Esophagus muscularis mucosa (tissue), 4 donors: Measurements from ENCODE around the gene TRAK2. TPM values are rescaled to one million over a fixed set of nuclear protein-coding genes. Genes with fewer than 3 reads are reported as not detected.
"Not testable (repeated sequence)": the region's sequence is repeated elsewhere in the genome, so short reads cannot be mapped to it uniquely, and the experiment has no call there.

ENCODE experiments used
- DNase-seq: peaks from one replicate; pipeline ENCODE4 v3.0.0-alpha.2; 2017; ENCODE audit errors: extremely low spot score
- H3K27ac ChIP-seq, 4 donors: fragments of 200-600 bp; sonication (generic); replicated peaks in 1 of 4; 1 replicate in 3 of 4; 2 replicates in 1 of 4; pipeline ENCODE4 v1.5.1; 2016 to 2019; ENCODE audit warnings: mild to moderate bottlenecking in 1 of 4
- H3K27me3 ChIP-seq, 4 donors: fragments of 200-600 bp; sonication (generic); one replicate each; pipeline versions ENCODE4 v1.5.1 to v1.6.0; 2016 to 2019
- H3K36me3 ChIP-seq, 4 donors: fragments of 200-600 bp; sonication (generic); one replicate each; pipeline ENCODE4 v1.5.1; 2016 to 2019
- H3K4me1 ChIP-seq, 4 donors: fragments of 200-600 bp; sonication (generic); one replicate each; pipeline ENCODE4 v1.5.1; 2016 to 2019
- H3K4me3 ChIP-seq, 4 donors: fragments of 200-600 bp; sonication (generic); 1 replicate in 2 of 4; 2 replicates in 2 of 4; pipeline ENCODE4 v1.5.1; 2016 to 2019; ENCODE audit warnings: mild to moderate bottlenecking in 4 of 4, moderate library complexity in 1 of 4
- H3K9me3 ChIP-seq, 4 donors: fragments of 200-600 bp; sonication (generic); 1 replicate in 3 of 4; 2 replicates in 1 of 4; pipeline ENCODE4 v1.5.1; 2016 to 2019
- EP300 ChIP-seq: sonication (generic); formaldehyde crosslinking; IDR thresholded peaks from one replicate; pipeline ENCODE4 v1.6.1; 2017; ENCODE audit warnings: antibody characterized with exemption
- POLR2A ChIP-seq: fragments of 450-650 bp; IDR thresholded peaks from one replicate; pipeline ENCODE4 v1.6.1; 2017; ENCODE audit warnings: antibody characterized with exemption, moderate library complexity, mild to moderate bottlenecking, low read depth
- POLR2AphosphoS5 ChIP-seq, 2 donors: sonication (generic); formaldehyde crosslinking; IDR thresholded peaks; one replicate each; pipeline ENCODE4 v1.6.1; 2017; ENCODE audit warnings: antibody characterized with exemption in 2 of 2
- WGBS: methylation state at CpG from one replicate; pipeline ENCODE4 v1.1.5; 2018; 5-methylcytosine and 5-hydroxymethylcytosine counted together
- intact Hi-C: fragments of 100-400 bp; cut with DNase I; formaldehyde crosslinking; loops from one replicate; pipeline ENCODE4 v1.15.1; 2023
- total RNA-seq, 4 donors: library from RNA; depleted of rRNA; stranded (reverse); fragments of >200 nt; gene quantifications; one replicate each; pipeline versions ENCODE4 v1.1.0 to v1.2.1, GENCODE V29; 2016
- TF ChIP-seq, protein P1 (sequence below), 3 experiments: fragments of 200-600 bp in 2 of 3; fragments of 450-650 bp in 1 of 3; sonication (generic) in 2 of 3; IDR thresholded peaks; one replicate each; pipeline ENCODE4 v1.5.1; 2017 to 2019; ENCODE audit warnings: antibody characterized with exemption in 3 of 3, mild to moderate bottlenecking in 2 of 3, moderate library complexity in 1 of 3

TRAK2 gene
- total RNA-seq, 4 donors from 2014 or later = 73.1 to 114 (median 91.6) TPM

DNA sequence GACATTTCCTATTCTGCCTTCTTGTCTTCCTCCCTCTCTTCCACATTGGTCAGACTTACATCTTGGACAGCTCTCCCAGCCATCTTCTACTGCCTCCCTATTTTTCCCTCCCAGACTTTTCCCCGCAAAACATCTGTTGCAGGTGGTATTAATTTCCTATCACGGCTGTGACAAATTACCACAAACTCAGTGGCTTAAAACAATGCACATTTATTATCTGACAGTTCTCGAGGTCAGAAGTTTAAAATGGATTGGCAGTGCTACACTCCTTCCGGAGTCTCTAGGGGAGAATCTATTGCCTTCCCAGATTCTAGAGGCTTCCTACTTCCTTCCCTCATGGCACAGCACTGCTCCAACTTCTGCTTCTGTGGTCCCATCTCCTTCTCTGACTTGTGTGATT, 33.5 kb upstream of the TRAK2 start:
- WGBS = 26% methylated on average over 4 of the region's 4 CpGs
- Histone ChIP-seq H3K27me3 (no peaks in the 10 kb centered on the region), H3K4me1 (no peaks in the 10 kb centered on the region), H3K9me3 (no peaks in the 10 kb centered on the region), H3K4me3 (no peak overlapping the region), H3K36me3 (peaks cover 10 to 29% (median 16%) of the 10 kb centered on the region in 4 donors), H3K27ac (no peak overlapping the region)
- TF ChIP-seq, protein P1, sequence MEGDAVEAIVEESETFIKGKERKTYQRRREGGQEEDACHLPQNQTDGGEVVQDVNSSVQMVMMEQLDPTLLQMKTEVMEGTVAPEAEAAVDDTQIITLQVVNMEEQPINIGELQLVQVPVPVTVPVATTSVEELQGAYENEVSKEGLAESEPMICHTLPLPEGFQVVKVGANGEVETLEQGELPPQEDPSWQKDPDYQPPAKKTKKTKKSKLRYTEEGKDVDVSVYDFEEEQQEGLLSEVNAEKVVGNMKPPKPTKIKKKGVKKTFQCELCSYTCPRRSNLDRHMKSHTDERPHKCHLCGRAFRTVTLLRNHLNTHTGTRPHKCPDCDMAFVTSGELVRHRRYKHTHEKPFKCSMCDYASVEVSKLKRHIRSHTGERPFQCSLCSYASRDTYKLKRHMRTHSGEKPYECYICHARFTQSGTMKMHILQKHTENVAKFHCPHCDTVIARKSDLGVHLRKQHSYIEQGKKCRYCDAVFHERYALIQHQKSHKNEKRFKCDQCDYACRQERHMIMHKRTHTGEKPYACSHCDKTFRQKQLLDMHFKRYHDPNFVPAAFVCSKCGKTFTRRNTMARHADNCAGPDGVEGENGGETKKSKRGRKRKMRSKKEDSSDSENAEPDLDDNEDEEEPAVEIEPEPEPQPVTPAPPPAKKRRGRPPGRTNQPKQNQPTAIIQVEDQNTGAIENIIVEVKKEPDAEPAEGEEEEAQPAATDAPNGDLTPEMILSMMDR (IDR thresholded peaks at IDR 0.05) = no peak
- no peak for TF ChIP-seq POLR2A
- no peak for TF ChIP-seq POLR2AphosphoS5 (IDR thresholded peaks at IDR 0.05)
- no peak for TF ChIP-seq EP300
- intact Hi-C loops = no loop called here
- DNase-seq = no peak

DNA sequence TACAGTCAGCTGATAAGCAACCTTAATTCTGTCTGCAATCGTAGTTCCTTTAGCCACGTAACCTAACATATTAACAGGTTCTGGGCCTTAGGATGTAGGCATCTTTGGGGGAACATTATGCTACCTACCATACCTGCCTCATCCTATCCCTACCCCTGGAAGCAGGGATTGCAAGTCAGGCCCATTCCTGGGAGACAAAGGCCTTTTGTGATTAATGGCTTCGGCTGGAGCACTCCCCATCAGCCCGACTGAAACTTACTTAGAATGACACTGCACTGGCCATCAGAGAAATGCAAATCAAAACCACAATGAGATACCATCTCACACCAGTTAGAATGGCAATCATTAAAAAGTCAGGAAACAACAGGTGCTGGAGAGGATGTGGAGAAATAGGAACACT, 32.5 kb upstream of the TRAK2 start:
- H3K27me3 ChIP-seq, DNase-seq, H3K9me3 ChIP-seq, H3K27ac ChIP-seq, H3K4me3 ChIP-seq, H3K4me1 ChIP-seq, intact Hi-C loops: not testable (repeated sequence)
- 83% methylated on average over 4 of the region's 4 CpGs for WGBS
- peaks cover 14 to 37% (median 22%) of the 10 kb centered on the region in 4 donors for H3K36me3 ChIP-seq

DNA sequence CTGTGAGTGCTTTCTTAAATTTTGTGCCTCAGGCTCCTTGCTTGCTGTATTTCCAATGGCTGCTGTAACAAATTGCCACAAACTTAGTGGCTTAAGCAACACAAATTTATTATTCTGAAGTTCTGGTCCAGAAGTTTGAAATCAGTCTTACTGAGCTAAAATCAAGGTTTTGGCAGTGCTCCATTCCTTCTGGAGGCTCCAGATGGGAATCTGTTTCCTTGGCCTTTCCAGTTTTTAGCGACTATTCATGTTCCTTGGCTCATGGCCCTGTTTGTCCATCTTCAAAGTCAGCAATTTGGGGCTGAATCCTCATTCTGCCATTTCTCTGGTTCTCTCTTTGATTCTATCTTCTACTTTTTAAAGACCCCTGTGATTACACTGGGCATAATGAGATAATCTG, 32.1 kb upstream of the TRAK2 start:
- TF ChIP-seq POLR2A (no peak), EP300 (no peak), POLR2AphosphoS5 (IDR thresholded peaks at IDR 0.05) (no peak)
- TF ChIP-seq, protein P1 (IDR thresholded peaks at IDR 0.05) = no peak
- Histone ChIP-seq H3K4me3 (no peak overlapping the region), H3K36me3 (peaks cover 16 to 41% (median 26%) of the 10 kb centered on the region in 4 donors), H3K27ac (no peak overlapping the region), H3K9me3 (no peaks in the 10 kb centered on the region), H3K4me1 (no peaks in the 10 kb centered on the region), H3K27me3 (no peaks in the 10 kb centered on the region)
- intact Hi-C loops = no loop called here
- WGBS = 0% methylated on average over 1 of the region's 1 CpG
- no peak for DNase-seq

DNA sequence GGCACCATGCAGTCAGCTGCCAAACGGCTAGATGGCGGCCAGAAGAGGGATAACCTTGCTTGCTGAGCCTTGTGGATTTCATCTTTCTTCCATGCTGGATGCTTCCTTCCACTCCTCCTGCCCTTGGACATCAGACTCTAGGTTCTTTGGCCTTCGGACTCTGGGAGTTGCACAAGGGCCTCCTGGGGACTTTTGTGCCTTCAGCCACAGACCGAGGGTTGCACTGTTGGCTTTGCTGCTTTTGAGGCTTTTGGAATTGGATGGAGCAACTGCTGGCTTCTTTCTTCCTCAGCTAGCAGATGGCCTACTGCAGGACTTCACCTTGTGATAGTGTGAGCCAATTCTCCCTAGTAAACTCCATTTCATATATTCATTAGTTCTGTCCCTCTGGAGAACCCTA, 31.3 kb upstream of the TRAK2 start:
- Histone ChIP-seq H3K4me3 (no peak overlapping the region), H3K36me3 (peaks cover 22 to 49% (median 34%) of the 10 kb centered on the region in 4 donors), H3K27ac (no peak overlapping the region), H3K27me3 (no peaks in the 10 kb centered on the region), H3K9me3 (no peaks in the 10 kb centered on the region), H3K4me1 (no peaks in the 10 kb centered on the region)
- TF ChIP-seq POLR2A (no peak), EP300 (no peak), POLR2AphosphoS5 (IDR thresholded peaks at IDR 0.05) (no peak)
- TF ChIP-seq, protein P1 (IDR thresholded peaks at IDR 0.05) = no peak
- WGBS = 92% methylated on average over 2 of the region's 4 CpGs
- DNase-seq = no peak
- intact Hi-C loops = no loop called here

DNA sequence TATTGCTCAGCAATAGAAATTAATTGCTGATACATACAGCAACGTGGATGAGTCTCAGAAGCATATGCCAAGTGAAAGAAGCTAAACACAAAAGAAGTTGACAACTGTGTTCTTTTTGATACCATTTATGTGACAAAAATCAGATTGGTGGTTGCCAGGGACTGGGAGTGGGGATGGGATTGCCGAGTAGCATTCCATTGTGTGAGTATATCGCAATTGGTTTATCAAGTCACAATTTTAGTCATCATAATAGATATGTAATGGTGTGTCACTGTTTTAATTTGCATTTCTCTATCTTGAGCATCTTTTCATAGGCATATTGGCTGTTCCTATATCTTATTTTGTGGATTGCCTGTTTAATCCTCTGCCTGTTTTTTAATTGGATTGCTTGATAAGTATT, 21.2 kb upstream of the TRAK2 start:
- Histone ChIP-seq H3K36me3 (peaks cover 28 to 83% (median 61%) of the 10 kb centered on the region in 4 donors), H3K27me3 (no peaks in the 10 kb centered on the region), H3K9me3 (no peaks in the 10 kb centered on the region), H3K4me1 (peaks cover 0 to 7% (median 0%) of the 10 kb centered on the region in 4 donors), H3K4me3 (no peak overlapping the region), H3K27ac (no peak overlapping the region)
- WGBS = 79% methylated on average over 3 of the region's 3 CpGs
- TF ChIP-seq EP300 (no peak), POLR2AphosphoS5 (IDR thresholded peaks at IDR 0.05) (no peak), POLR2A (no peak)
- TF ChIP-seq, protein P1 (IDR thresholded peaks at IDR 0.05) = no peak
- DNase-seq = no peak
- intact Hi-C loops = no loop called here
